ENCODE results near the gene MINAR1.

MINAR1 gene

DNA sequence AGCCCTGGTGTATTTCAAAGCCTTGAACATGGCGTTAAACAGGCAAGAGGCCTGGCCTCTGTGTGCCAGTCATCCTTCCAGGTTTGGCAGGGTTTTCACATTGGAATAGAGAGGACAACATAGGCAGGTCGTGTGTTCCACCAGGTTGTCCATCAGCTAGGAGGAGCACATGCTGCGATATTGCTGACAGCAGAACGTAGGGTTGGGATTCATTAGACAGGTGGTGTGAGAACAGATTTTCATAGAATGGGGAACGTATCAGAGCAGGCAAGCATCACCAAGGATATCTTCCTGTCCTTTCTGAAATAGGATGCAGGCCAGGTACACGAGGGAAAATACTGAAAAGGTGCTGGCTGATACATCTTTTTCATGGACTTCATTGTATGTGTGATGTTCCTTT lies 26.4 kb downstream of the MINAR1 start:
- POLR2A ChIA-PET, result no interaction called here
- H3K36me3 ChIP-seq (ENCODE audit: control insufficient read depth in 2 of 2, insufficient read depth in 1 of 2, low read length in 2 of 2), result no peaks in the 10 kb centered on the region
- no peaks in the 10 kb centered on the region for H3K4me1 ChIP-seq (ENCODE audit: control insufficient read depth, insufficient read depth, low read length)
- no peak overlapping the region for H3K4me3 ChIP-seq (ENCODE audit: low read depth, low read length)
- CTCF ChIA-PET, result interaction anchor here (0.9 kb wide), 1 partner anchor 77 kb away, joined by 4 read pairs; no protein-coding TSS in a partner anchor
- no peak for TF ChIP-seq GLI2 (tag by site-specific recombination; IDR thresholded peaks at IDR 0.05; ENCODE audit: borderline replicate concordance, low read depth)
- TF ChIP-seq ZNF140 (tag by site-specific recombination; IDR thresholded peaks at IDR 0.05), result no peak
- no peak for TF ChIP-seq ZNF513 (tag by site-specific recombination; IDR thresholded peaks at IDR 0.05)
- no peak for TF ChIP-seq ZNF704 (tag by site-specific recombination; IDR thresholded peaks at IDR 0.05)
- TF ChIP-seq, protein P1, sequence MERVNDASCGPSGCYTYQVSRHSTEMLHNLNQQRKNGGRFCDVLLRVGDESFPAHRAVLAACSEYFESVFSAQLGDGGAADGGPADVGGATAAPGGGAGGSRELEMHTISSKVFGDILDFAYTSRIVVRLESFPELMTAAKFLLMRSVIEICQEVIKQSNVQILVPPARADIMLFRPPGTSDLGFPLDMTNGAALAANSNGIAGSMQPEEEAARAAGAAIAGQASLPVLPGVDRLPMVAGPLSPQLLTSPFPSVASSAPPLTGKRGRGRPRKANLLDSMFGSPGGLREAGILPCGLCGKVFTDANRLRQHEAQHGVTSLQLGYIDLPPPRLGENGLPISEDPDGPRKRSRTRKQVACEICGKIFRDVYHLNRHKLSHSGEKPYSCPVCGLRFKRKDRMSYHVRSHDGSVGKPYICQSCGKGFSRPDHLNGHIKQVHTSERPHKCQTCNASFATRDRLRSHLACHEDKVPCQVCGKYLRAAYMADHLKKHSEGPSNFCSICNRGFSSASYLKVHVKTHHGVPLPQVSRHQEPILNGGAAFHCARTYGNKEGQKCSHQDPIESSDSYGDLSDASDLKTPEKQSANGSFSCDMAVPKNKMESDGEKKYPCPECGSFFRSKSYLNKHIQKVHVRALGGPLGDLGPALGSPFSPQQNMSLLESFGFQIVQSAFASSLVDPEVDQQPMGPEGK (tag by site-specific recombination; IDR thresholded peaks at IDR 0.05), result no peak
- no peak for TF ChIP-seq ZNF48 (tag by site-specific recombination; IDR thresholded peaks at IDR 0.05)
- TF ChIP-seq ZNF280C (tag by site-specific recombination; IDR thresholded peaks at IDR 0.05), result no peak
- TF ChIP-seq HOXC10 (CRISPR knock-in tag; IDR thresholded peaks at IDR 0.05), result no peak
- TF ChIP-seq ZNF501 (tag by site-specific recombination; IDR thresholded peaks at IDR 0.05), result no peak
- TF ChIP-seq REST (tag by site-specific recombination; IDR thresholded peaks at IDR 0.05), result no peak
- TF ChIP-seq ZNF169 (tag by site-specific recombination; IDR thresholded peaks at IDR 0.05), result no peak
- no peak for TF ChIP-seq ZNF843 (tag by site-specific recombination; IDR thresholded peaks at IDR 0.05)
- TF ChIP-seq ZNF449 (tag by site-specific recombination; IDR thresholded peaks at IDR 0.05), result no peak
- TF ChIP-seq KLF1 (tag by site-specific recombination; IDR thresholded peaks at IDR 0.05), result no peak
- TF ChIP-seq ZNF133 (tag by site-specific recombination; IDR thresholded peaks at IDR 0.05), result no peak
- TF ChIP-seq KLF8 (tag by site-specific recombination; IDR thresholded peaks at IDR 0.05), result no peak
- TF ChIP-seq GFI1B (tag by site-specific recombination; IDR thresholded peaks at IDR 0.05), result no peak
- no peak for TF ChIP-seq ZNF350 (tag by site-specific recombination; IDR thresholded peaks at IDR 0.05)
- no peaks in the 10 kb centered on the region for H3K9me3 ChIP-seq (ENCODE audit: control insufficient read depth, insufficient read depth, low read depth, low read length)
- no peak overlapping the region for H3K27ac ChIP-seq (ENCODE audit: extremely low read depth, low read depth, low read length)

Data from HEK293 (cell line).